GM12878 (cell line): ENCODE results near the gene EID1. TPM values are rescaled to one million over a fixed set of nuclear protein-coding genes. Genes with fewer than 3 reads are reported as not detected.
A peak's percentile ranks its signal among the peaks of the same experiment; 100 is the strongest.

ENCODE experiments used
- ASH2L ChIP-seq: fragments of 300-600, 200-600 bp; sonication (generic); IDR thresholded peaks from 2 replicates; pipeline ENCODE4 v1.6.1; 2017; ENCODE audit warnings: low read depth, mild to moderate bottlenecking, borderline replicate concordance
- BCLAF1 ChIP-seq: fragments of 450-650 bp; IDR thresholded peaks from 2 replicates; pipeline ENCODE4 v1.6.1; 2017; ENCODE audit warnings: antibody characterized with exemption, mild to moderate bottlenecking, moderate library complexity
- BHLHE40 ChIP-seq, 2 experiments: fragments of 450-650 bp in 1 of 2; IDR thresholded peaks; 2 replicates each; pipeline ENCODE4 v1.6.1; 2011 to 2017; ENCODE audit warnings: low read depth in 2 of 2, borderline replicate concordance in 1 of 2, improper control_type of control experiment in 1 of 2, low read length in 1 of 2, mild to moderate bottlenecking in 1 of 2
- ESRRA ChIP-seq: IDR thresholded peaks from 2 replicates; pipeline ENCODE4 v1.6.1; 2012; ENCODE audit warnings: mild to moderate bottlenecking, low read length, improper control_type of control experiment
- IRF4 ChIP-seq: IDR thresholded peaks from 2 replicates; pipeline ENCODE4 v1.6.1; 2011; ENCODE audit warnings: low read depth, low read length
- JUNB ChIP-seq: IDR thresholded peaks from 2 replicates; pipeline ENCODE4 v1.6.1; 2016; ENCODE audit warnings: antibody characterized with exemption, mild to moderate bottlenecking
- MLLT1 ChIP-seq: fragments of 450-650 bp; IDR thresholded peaks from 2 replicates; pipeline ENCODE4 v1.6.1; 2016; ENCODE audit warnings: mild to moderate bottlenecking
- MYC ChIP-seq: IDR thresholded peaks from 2 replicates; pipeline ENCODE4 v1.6.1; 2011; ENCODE audit warnings: mild to moderate bottlenecking, low read length, moderate library complexity, inconsistent platforms; ENCODE audit not compliant: insufficient read depth, insufficient replicate concordance, insufficient read length, severe bottlenecking
- NFXL1 ChIP-seq: fragments of 450-650 bp; IDR thresholded peaks from 2 replicates; pipeline ENCODE4 v1.6.1; 2017; ENCODE audit warnings: antibody characterized with exemption, mild to moderate bottlenecking, borderline replicate concordance
- PRDM15 ChIP-seq: fragments of 450-650 bp; formaldehyde crosslinking; IDR thresholded peaks from 2 replicates; pipeline ENCODE4 v1.4.0; 2020; ENCODE audit warnings: mild to moderate bottlenecking, moderate library complexity
- SPI1 ChIP-seq: IDR thresholded peaks from 2 replicates; pipeline ENCODE4 v1.6.1; 2011; ENCODE audit warnings: low read depth, mild to moderate bottlenecking, low read length, moderate library complexity, borderline replicate concordance; ENCODE audit not compliant: insufficient read depth
- SREBF1 ChIP-seq: IDR thresholded peaks from 2 replicates; pipeline ENCODE4 v1.6.1; 2012; ENCODE audit warnings: mild to moderate bottlenecking, low read length
- SREBF2 ChIP-seq: IDR thresholded peaks from 2 replicates; pipeline ENCODE4 v1.6.1; 2012; ENCODE audit warnings: mild to moderate bottlenecking, low read length
- SRF ChIP-seq, 2 experiments: IDR thresholded peaks; 2 replicates each; pipeline ENCODE4 v1.6.1; 2011; ENCODE audit warnings: low read depth in 2 of 2, low read length in 2 of 2, mild to moderate bottlenecking in 1 of 2, moderate library complexity in 1 of 2
- ZNF687 ChIP-seq: fragments of 450-650 bp; IDR thresholded peaks from 2 replicates; pipeline ENCODE4 v1.6.1; 2017; ENCODE audit warnings: mild to moderate bottlenecking, moderate library complexity
- polyA plus RNA-seq, 11 experiments: library from polyadenylated mRNA; depleted of rRNA in 4 of 11; unstranded in 6 of 11; stranded (reverse) in 5 of 11; fragments of >200 nt; fragmentation: Nextera tagmentation in 4 of 11; fragmentation: Illumina TruSeq in 1 of 11; extraction: Ambion mirVana in 4 of 11; extraction: Trizol in 1 of 11; gene quantifications; 1 replicate in 1 of 11; 2 replicates in 10 of 11; pipeline versions ENCODE4 v1.2.1 to v1.2.3, GENCODE V29; 2011 to 2016; ENCODE audit warnings: inconsistent platforms in 2 of 11, missing spikeins in 2 of 11, low read depth in 1 of 11
- total RNA-seq, 4 experiments: library from RNA; depleted of rRNA in 3 of 4; stranded (reverse); fragments of >200 nt in 3 of 4; fragmentation: Illumina TruSeq in 1 of 4; extraction: Trizol in 1 of 4; gene quantifications; 2 replicates each; pipeline versions ENCODE4 v1.2.1 to v1.2.3, GENCODE V29; 2013 to 2021

EID1 gene
- total and polyA plus RNA-seq, 10 of the 15 experiments (the other 5 are each of a cell fraction or from before 2014, with no cell fraction given), result 45.6 to 210 (median 124) TPM

- TF ChIP-seq BCLAF1, result no peak
- TF ChIP-seq ZNF687, result peak; percentile 94
- TF ChIP-seq SREBF2, result no peak
- peak; percentile 34; the same call in 1 of the 2 replicates for TF ChIP-seq SPI1
- no peak for TF ChIP-seq ESRRA
- peak; percentile 25; the same call in 1 of the 2 replicates for TF ChIP-seq MLLT1
- no peak for TF ChIP-seq NFXL1
- peak in 1 of 2 experiments; percentile 46; a peak in 3 of 4 replicates for TF ChIP-seq BHLHE40 (IDR thresholded peaks at IDR 0.05; ENCODE audit: borderline replicate concordance in 1 of 2, low read depth in 2 of 2, low read length in 1 of 2)
- TF ChIP-seq SREBF1, result no peak
- no peak for TF ChIP-seq JUNB
- 0 out of 2 replicates have a peak, but pooled peaks have one; percentile 19 for TF ChIP-seq PRDM15
- TF ChIP-seq ASH2L, result no peak
- no peak for TF ChIP-seq MYC
- TF ChIP-seq IRF4, result 0 out of 2 replicates have a peak, but pooled peaks have one; percentile 23
- TF ChIP-seq SRF (IDR thresholded peaks at IDR 0.05; ENCODE audit: low read depth in 2 of 2, low read length in 2 of 2), result peak; percentile 90 to 95
Observed at GRCh38 chr15:48877630-48878595, at the start of gene EID1 (continued).
